Neural cell (in vitro differentiated cells): ENCODE results near the gene RHBDD3. TPM values are rescaled to one million over a fixed set of nuclear protein-coding genes. Genes with fewer than 3 reads are reported as not detected.

Source experiments
- H2AFZ ChIP-seq: fragments of 200-600, 300-800 bp; sonication (generic), shearing (Covaris generic); 2 replicates; pipeline ENCODE4 v1.6.0; 2014; ENCODE audit warnings: low read depth, mild to moderate bottlenecking, antibody characterized with exemption, low read length, moderate library complexity
- H3F3A ChIP-seq: fragments of 200-600 bp; shearing (Covaris generic); 2 replicates; pipeline ENCODE4 v1.6.1; 2016; ENCODE audit warnings: mild to moderate bottlenecking, moderate library complexity, mixed read lengths, antibody characterized with exemption, low read length; ENCODE audit not compliant: insufficient read depth, poor library complexity, severe bottlenecking
- H3K27ac ChIP-seq: fragments of 200-600, 300-800 bp; sonication (generic), shearing (Covaris generic); 2 replicates; pipeline ENCODE4 v1.5.1; 2014; ENCODE audit warnings: mild to moderate bottlenecking, low read length, moderate library complexity
- H3K27me3 ChIP-seq: fragments of 300-800, 200-600 bp; sonication (generic), shearing (Covaris generic); 2 replicates; pipeline ENCODE4 v1.6.0; 2014; ENCODE audit warnings: mild to moderate bottlenecking, low read depth, low read length, moderate library complexity; ENCODE audit not compliant: insufficient read depth
- H3K36me3 ChIP-seq: fragments of 300-800, 200-600 bp; sonication (generic), shearing (Covaris generic); 2 replicates; pipeline ENCODE4 v1.5.1; 2014; ENCODE audit warnings: mild to moderate bottlenecking, antibody characterized with exemption, low read length, moderate library complexity; ENCODE audit not compliant: insufficient read depth
- H3K4me2 ChIP-seq: fragments of 300-800, 200-600 bp; sonication (generic), shearing (Covaris generic); 2 replicates; pipeline ENCODE4 v1.6.0; 2014; ENCODE audit warnings: mild to moderate bottlenecking, low read length
- H3K4me3 ChIP-seq: fragments of 300-800, 200-600 bp; sonication (generic), shearing (Covaris generic); 2 replicates; pipeline ENCODE4 v1.5.1; 2014; ENCODE audit warnings: mild to moderate bottlenecking, low read length, moderate library complexity
- H3K79me2 ChIP-seq: fragments of 200-600 bp; shearing (Covaris generic); replicated peaks from 2 replicates; pipeline ENCODE4 v1.6.0; 2014; ENCODE audit warnings: mild to moderate bottlenecking, low read length, moderate library complexity; ENCODE audit not compliant: insufficient read depth
- H3K9ac ChIP-seq: fragments of 300-800, 200-600 bp; sonication (generic), shearing (Covaris generic); 2 replicates; pipeline ENCODE4 v1.6.1; 2016; ENCODE audit warnings: mild to moderate bottlenecking, low read length, mixed read lengths
- H3K9me2 ChIP-seq: fragments of 200-600 bp; shearing (Covaris generic); 2 replicates; pipeline ENCODE4 v1.6.1; 2016; ENCODE audit warnings: mild to moderate bottlenecking, low read length, mixed read lengths; ENCODE audit not compliant: insufficient read depth
- H3K9me3 ChIP-seq: fragments of 200-600, 300-800 bp; sonication (generic), shearing (Covaris generic); 2 replicates; pipeline ENCODE4 v1.6.1; 2016; ENCODE audit warnings: mild to moderate bottlenecking, mixed run types, low read length, moderate library complexity, mixed read lengths
- H4K20me1 ChIP-seq: fragments of 200-600 bp; shearing (Covaris generic); 2 replicates; pipeline ENCODE4 v1.6.1; 2016; ENCODE audit warnings: mild to moderate bottlenecking, mixed run types; ENCODE audit not compliant: insufficient read depth
- EP300 ChIP-seq: fragments of 450-650 bp; conservative IDR thresholded peaks from 2 replicates; pipeline ENCODE4 v1.6.1; 2014; ENCODE audit warnings: antibody characterized with exemption, mild to moderate bottlenecking, moderate library complexity; ENCODE audit not compliant: poor library complexity, severe bottlenecking
- MXI1 ChIP-seq: fragments of 450-650 bp; conservative IDR thresholded peaks from 2 replicates; pipeline ENCODE4 v1.6.1; 2014; ENCODE audit warnings: antibody characterized with exemption, mild to moderate bottlenecking; ENCODE audit not compliant: poor library complexity, severe bottlenecking
- POLR2AphosphoS5 ChIP-seq: IDR thresholded peaks from 2 replicates; pipeline ENCODE4 v1.6.1; 2012
- RAD21 ChIP-seq: fragments of 450-650 bp; conservative IDR thresholded peaks from 2 replicates; pipeline ENCODE4 v1.6.1; 2014; ENCODE audit warnings: antibody characterized with exemption, mild to moderate bottlenecking, moderate library complexity
- SMC3 ChIP-seq: fragments of 450-650 bp; conservative IDR thresholded peaks from 2 replicates; pipeline ENCODE4 v1.6.1; 2014; ENCODE audit warnings: antibody characterized with exemption, mild to moderate bottlenecking, moderate library complexity; ENCODE audit not compliant: poor library complexity
- TAF1 ChIP-seq: IDR thresholded peaks from 2 replicates; pipeline ENCODE4 v1.6.1; 2012; ENCODE audit warnings: low read depth
- polyA plus RNA-seq: library from polyadenylated mRNA; depleted of rRNA; stranded (reverse); fragments of >200 nt; gene quantifications from 2 replicates; pipeline ENCODE4 v1.2.3, GENCODE V29; 2014
- TF ChIP-seq, protein P1 (sequence below): fragments of 450-650 bp; IDR thresholded peaks from 2 replicates; pipeline ENCODE4 v1.5.1; 2014; ENCODE audit warnings: antibody characterized with exemption, mild to moderate bottlenecking, moderate library complexity; ENCODE audit not compliant: poor library complexity, severe bottlenecking
- TF ChIP-seq, protein P2 (sequence below): IDR thresholded peaks from 2 replicates; pipeline ENCODE4 v1.6.1; 2012; ENCODE audit warnings: borderline replicate concordance

RHBDD3 gene
- polyA plus RNA-seq, 1 donor from 2014 or later, result 114 TPM

DNA sequence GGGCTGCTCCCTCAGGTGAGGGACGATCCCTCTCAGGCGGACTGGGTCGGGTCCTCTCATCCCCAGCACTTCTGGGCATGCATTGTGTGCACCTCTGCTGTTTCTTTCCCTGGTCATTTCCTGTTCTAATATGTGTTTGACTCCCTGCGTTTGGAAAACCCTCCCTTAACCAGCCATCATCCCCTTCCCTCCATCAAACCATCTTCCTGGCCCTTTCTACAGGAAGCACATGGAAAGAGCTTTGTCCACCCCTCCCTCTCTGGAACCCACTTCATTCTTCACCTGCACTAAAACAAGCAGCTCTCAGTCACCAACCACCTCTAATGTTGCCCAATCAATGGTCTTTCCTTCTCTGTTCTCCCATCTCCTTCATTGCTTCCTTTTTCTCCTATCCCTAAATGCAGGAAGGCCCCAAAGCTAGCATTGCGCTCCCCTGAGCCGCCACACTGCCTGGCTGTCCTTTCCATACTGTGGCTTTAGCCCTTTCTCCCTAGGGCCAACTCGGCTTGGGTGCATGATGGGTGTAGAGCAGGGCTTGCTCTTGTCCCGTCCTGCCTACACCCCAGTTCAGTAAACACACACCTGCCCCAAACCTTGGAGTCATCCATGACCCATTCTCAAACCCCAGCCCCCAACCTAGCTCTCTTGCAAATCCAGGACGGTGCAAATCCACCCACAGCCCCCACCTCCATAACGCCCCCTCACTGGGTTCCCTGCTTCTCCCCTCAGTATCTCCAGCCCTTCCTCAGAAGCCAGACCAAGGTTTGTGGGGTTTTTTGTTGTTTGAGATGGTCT lies 33.2 kb upstream of the RHBDD3 start:
- no peaks in the 10 kb centered on the region for H3F3A ChIP-seq
- H3K4me2 ChIP-seq, result no peak overlapping the region
- H4K20me1 ChIP-seq, result no peaks in the 10 kb centered on the region
- no peak overlapping the region for H3K4me3 ChIP-seq
- no peaks in the 10 kb centered on the region for H3K9me3 ChIP-seq
- no peak overlapping the region for H3K27ac ChIP-seq
- no peak overlapping the region for H2AFZ ChIP-seq
- H3K9ac ChIP-seq, result no peak overlapping the region
- H3K9me2 ChIP-seq, result no peaks in the 10 kb centered on the region
- H3K36me3 ChIP-seq, result peaks cover 12% of the 10 kb centered on the region
- peaks cover 5% of the 10 kb centered on the region for H3K27me3 ChIP-seq
- TF ChIP-seq TAF1 (no peak), POLR2AphosphoS5 (peak; percentile 9)
- no peaks in the 10 kb centered on the region for H3K79me2 ChIP-seq

DNA sequence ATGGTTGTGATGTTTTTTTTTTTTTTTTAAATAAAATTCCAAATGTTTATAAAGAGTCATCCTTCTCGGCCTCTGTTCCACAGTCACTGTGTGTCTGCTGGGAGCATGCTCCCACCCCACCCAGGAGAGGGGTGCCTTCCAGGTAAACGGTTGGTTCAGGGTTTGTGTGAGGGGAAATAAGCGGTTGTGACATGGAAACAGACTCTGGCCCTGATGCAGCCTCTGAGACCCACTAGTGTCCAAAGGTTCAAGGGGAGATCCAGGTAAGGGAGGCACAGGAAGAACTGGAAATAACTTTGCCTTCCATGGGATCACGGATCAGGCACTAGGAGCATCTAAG lies 32.7 kb upstream of the RHBDD3 start:
- Histone ChIP-seq H3F3A (no peaks in the 10 kb centered on the region), H3K27me3 (no peaks in the 10 kb centered on the region), H3K27ac (no peak overlapping the region), H3K4me3 (no peak overlapping the region), H3K9me2 (no peaks in the 10 kb centered on the region), H3K9ac (no peak overlapping the region), H2AFZ (no peak overlapping the region), H3K79me2 (no peaks in the 10 kb centered on the region), H3K36me3 (peaks cover 17% of the 10 kb centered on the region), H4K20me1 (no peaks in the 10 kb centered on the region), H3K9me3 (no peaks in the 10 kb centered on the region), H3K4me2 (no peak overlapping the region)
- TF ChIP-seq, protein P1, sequence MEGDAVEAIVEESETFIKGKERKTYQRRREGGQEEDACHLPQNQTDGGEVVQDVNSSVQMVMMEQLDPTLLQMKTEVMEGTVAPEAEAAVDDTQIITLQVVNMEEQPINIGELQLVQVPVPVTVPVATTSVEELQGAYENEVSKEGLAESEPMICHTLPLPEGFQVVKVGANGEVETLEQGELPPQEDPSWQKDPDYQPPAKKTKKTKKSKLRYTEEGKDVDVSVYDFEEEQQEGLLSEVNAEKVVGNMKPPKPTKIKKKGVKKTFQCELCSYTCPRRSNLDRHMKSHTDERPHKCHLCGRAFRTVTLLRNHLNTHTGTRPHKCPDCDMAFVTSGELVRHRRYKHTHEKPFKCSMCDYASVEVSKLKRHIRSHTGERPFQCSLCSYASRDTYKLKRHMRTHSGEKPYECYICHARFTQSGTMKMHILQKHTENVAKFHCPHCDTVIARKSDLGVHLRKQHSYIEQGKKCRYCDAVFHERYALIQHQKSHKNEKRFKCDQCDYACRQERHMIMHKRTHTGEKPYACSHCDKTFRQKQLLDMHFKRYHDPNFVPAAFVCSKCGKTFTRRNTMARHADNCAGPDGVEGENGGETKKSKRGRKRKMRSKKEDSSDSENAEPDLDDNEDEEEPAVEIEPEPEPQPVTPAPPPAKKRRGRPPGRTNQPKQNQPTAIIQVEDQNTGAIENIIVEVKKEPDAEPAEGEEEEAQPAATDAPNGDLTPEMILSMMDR, result no peak
- no peak for TF ChIP-seq POLR2AphosphoS5
- no peak for TF ChIP-seq MXI1
- TF ChIP-seq RAD21, result no peak
- no peak for TF ChIP-seq SMC3
- TF ChIP-seq, protein P2, sequence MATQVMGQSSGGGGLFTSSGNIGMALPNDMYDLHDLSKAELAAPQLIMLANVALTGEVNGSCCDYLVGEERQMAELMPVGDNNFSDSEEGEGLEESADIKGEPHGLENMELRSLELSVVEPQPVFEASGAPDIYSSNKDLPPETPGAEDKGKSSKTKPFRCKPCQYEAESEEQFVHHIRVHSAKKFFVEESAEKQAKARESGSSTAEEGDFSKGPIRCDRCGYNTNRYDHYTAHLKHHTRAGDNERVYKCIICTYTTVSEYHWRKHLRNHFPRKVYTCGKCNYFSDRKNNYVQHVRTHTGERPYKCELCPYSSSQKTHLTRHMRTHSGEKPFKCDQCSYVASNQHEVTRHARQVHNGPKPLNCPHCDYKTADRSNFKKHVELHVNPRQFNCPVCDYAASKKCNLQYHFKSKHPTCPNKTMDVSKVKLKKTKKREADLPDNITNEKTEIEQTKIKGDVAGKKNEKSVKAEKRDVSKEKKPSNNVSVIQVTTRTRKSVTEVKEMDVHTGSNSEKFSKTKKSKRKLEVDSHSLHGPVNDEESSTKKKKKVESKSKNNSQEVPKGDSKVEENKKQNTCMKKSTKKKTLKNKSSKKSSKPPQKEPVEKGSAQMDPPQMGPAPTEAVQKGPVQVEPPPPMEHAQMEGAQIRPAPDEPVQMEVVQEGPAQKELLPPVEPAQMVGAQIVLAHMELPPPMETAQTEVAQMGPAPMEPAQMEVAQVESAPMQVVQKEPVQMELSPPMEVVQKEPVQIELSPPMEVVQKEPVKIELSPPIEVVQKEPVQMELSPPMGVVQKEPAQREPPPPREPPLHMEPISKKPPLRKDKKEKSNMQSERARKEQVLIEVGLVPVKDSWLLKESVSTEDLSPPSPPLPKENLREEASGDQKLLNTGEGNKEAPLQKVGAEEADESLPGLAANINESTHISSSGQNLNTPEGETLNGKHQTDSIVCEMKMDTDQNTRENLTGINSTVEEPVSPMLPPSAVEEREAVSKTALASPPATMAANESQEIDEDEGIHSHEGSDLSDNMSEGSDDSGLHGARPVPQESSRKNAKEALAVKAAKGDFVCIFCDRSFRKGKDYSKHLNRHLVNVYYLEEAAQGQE, result no peak

DNA sequence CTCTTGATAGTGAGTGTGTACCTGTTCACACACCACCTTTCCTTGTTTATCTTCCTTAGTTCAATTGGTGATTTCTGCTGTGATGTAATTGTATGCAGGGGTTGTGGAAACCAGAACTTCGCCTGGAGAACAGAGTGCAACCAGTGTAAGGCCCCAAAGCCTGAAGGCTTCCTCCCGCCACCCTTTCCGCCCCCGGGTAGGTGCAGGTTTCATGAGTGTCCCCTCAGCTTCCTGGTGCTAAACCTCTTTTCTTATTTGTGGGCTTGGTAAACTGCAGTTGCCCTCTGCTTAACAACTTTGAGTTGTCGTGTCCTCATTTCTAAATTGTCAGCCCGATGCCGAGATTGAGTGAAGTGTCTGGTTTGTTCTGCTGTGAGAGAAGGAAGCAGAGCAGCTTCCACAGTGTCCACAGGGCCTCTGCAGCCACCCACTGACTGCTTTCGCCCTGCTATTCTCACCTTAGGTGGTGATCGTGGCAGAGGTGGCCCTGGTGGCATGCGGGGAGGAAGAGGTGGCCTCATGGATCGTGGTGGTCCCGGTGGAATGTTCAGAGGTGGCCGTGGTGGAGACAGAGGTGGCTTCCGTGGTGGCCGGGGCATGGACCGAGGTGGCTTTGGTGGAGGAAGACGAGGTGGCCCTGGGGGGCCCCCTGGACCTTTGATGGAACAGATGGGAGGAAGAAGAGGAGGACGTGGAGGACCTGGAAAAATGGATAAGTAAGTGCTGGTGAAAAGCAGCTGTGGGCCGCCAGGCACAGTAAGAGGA lies 31.5 kb upstream of the RHBDD3 start:
- H3F3A ChIP-seq, result no peaks in the 10 kb centered on the region
- no peaks in the 10 kb centered on the region for H3K9me3 ChIP-seq
- no peak overlapping the region for H2AFZ ChIP-seq
- no peak overlapping the region for H3K4me3 ChIP-seq
- H3K79me2 ChIP-seq, result no peaks in the 10 kb centered on the region
- H3K27me3 ChIP-seq, result no peaks in the 10 kb centered on the region
- H3K9ac ChIP-seq, result no peak overlapping the region
- H3K27ac ChIP-seq, result no peak overlapping the region
- peaks cover 20% of the 10 kb centered on the region for H3K36me3 ChIP-seq
- no peak for TF ChIP-seq EP300
- TF ChIP-seq MXI1, result no peak
- no peak for TF ChIP-seq RAD21
- no peaks in the 10 kb centered on the region for H3K9me2 ChIP-seq
- no peak overlapping the region for H3K4me2 ChIP-seq
- H4K20me1 ChIP-seq, result no peaks in the 10 kb centered on the region
